Heart right ventricle (tissue), 16 donors: ENCODE measurements around the gene CRADD. TPM values are rescaled to one million over a fixed set of nuclear protein-coding genes. Genes with fewer than 3 reads are reported as not detected.

Experiments
- ATAC-seq, 8 donors: fragments of 200-7000 bp; cut with Tn5 transposase; one replicate each; pipeline ENCODE4 v1.9.1; 2020; ENCODE audit warnings: mild to moderate bottlenecking in 8 of 8, moderate library complexity in 8 of 8, moderate number of reproducible peaks in 1 of 8
- DNase-seq, 2 donors: peaks; one replicate each; pipeline ENCODE4 v3.0.0-alpha.2; 2020
- H3K27ac ChIP-seq, 10 donors: fragments of 200-600 bp; sonication (generic) in 2 of 10; one replicate each; pipeline versions ENCODE4 v1.5.0 to v1.8.0; 2020 to 2022; ENCODE audit warnings: mild to moderate bottlenecking in 3 of 10
- H3K27me3 ChIP-seq, 7 donors: fragments of 200-600 bp; one replicate each; pipeline ENCODE4 v1.8.0; 2021 to 2022; ENCODE audit warnings: mild to moderate bottlenecking in 2 of 7
- H3K36me3 ChIP-seq, 9 donors: fragments of 200-600 bp; sonication (generic) in 1 of 9; one replicate each; pipeline versions ENCODE4 v1.5.0 to v1.8.0; 2020 to 2022; ENCODE audit warnings: mild to moderate bottlenecking in 2 of 9
- H3K4me1 ChIP-seq, 9 donors: fragments of 200-600 bp; sonication (generic) in 1 of 9; one replicate each; pipeline versions ENCODE4 v1.5.0 to v1.8.0; 2020 to 2022; ENCODE audit warnings: mild to moderate bottlenecking in 4 of 9
- H3K4me3 ChIP-seq, 10 donors: fragments of 200-600 bp; sonication (generic) in 2 of 10; one replicate each; pipeline versions ENCODE4 v1.5.0 to v1.8.0; 2020 to 2022; ENCODE audit warnings: mild to moderate bottlenecking in 7 of 10, moderate library complexity in 2 of 10
- H3K9me3 ChIP-seq, 11 donors: fragments of 200-600 bp in 10 of 11; sonication (generic) in 2 of 11; one replicate each; pipeline versions ENCODE4 v1.5.0 to v1.8.0; 2013 to 2022; ENCODE audit warnings: mild to moderate bottlenecking in 2 of 11, control low read depth in 1 of 11, moderate library complexity in 1 of 11
- CTCF ChIP-seq, 9 donors: fragments of 200-600 bp; sonication (generic) in 2 of 9; IDR thresholded peaks; one replicate each; pipeline versions ENCODE4 v1.5.0 to v1.8.0; 2021 to 2022; ENCODE audit warnings: antibody characterized with exemption in 9 of 9, mild to moderate bottlenecking in 5 of 9, moderate library complexity in 1 of 9
- WGBS, 2 donors: extraction: QIAGEN DNeasy Blood & Tissue Kit; methylation state at CpG; one replicate each; pipeline ENCODE4 v1.1.7; 2013; ENCODE audit warnings: inconsistent platforms in 1 of 2; 5-methylcytosine and 5-hydroxymethylcytosine counted together
- intact Hi-C, 10 donors: fragments of 100-400 bp; cut with DNase I; formaldehyde crosslinking; loops; one replicate each; pipeline versions ENCODE4 v1.11.1 to v1.14.2; 2022
- polyA plus RNA-seq, 2 donors: library from polyadenylated mRNA; stranded (reverse); fragments of 200-250 nt; gene quantifications; one replicate each; pipeline ENCODE4 v1.2.3, GENCODE V29; 2013
- total RNA-seq, 10 donors: library from RNA; stranded (reverse); fragmentation: NEBNext Ultra II Directional in 3 of 10; extraction: Animal tissue kit (Norgen Biotek cat#: 25700) in 3 of 10; gene quantifications; one replicate each; pipeline versions ENCODE4 v1.2.1 to v1.2.4, GENCODE V29; 2021 to 2023
- donor health status: Arrhythmogenic right ventricular cardiomyopathy.
- donor health status: ischemic (EF 13 %, LVEDD 7.1; RV severe dilation, severe dysfunction).
- donor health status: healthy with polysubstance abuse.
- donor health status: DM: no; HTN: yes; CAD: no.
- donor health status: DM: no; HTN: no; CAD: no.
- donor health status: ischemic (EF 25% LVEDD 6.9; RV normal size, moderate dysfunction).
- donor health status: ischemic (EF 25% LVEDD 5.7; RV mildly dilated, moderate dysfunction).
- donor health status: healthy.
- donor health status: DM: yes; HTN: yes; CAD: no.
- donor health status: Ischemic cardiomyopathy.
- donor health status: ischemic (EF 35%, LVEDD 5.7; RV mildly dilated, moderate dysfunction).
- donor health status: nonischemic (EF 11% LVEDD 7.7; RV severe dilation, severe dysfunction).
- donor health status: DM: yes; HTN: yes; CAD: no.
- donor health status: PGD.
- donor health status: ischemic (EF 29% LVEDD 5.4; RV normal size, mild dysfunction).
- donor health status: nonischemic (EF 23%, LVEDD 6.1; RV moderate dilation, normal function).

CRADD gene
- total and polyA plus RNA-seq, 12 donors: 5.0 to 80.1 (median 51.4) TPM

DNA sequence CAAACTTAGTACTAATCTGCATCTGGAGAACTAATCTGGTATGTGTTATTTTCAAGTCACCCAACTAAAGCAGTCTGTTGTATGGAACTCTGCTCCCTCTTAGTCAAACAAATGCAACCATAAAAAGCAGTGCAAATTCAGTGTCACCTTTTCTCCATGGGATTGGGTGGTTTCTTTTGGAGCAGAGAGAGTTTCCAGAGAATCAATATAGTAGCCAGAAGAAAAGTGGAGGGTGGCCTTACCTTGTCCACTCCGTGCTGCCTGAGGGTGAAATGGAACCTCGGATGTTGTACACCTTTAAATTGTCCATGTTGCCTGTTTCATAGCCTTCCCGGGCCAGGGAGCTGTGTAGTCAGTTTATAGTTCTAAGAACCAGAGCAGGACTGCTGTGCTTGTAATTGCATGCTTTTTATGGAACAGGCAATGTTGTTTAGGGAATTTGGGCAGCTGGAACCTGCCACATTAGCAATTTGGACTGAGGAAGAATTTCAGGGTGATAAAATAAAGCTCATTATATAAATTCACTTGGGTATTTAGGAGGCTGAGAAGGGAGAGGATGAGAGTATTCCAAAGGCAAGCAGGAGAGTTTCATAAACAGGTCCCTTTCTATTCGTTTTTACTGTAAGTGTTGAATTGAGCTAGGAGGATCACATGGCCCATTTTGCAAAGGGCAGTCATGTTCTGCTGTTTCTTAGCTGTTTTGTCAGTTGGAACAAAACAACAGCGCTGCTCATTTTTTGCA lies 60.5 kb downstream of the CRADD start:
- 44 to 49% methylated on average over 5 of the region's 5 CpGs for WGBS, 2 donors
- Histone ChIP-seq H3K36me3 (no peaks in the 10 kb centered on the region), H3K4me3 (peak overlapping the region in 5 of 10 donors; percentile 1 to 35 (median 17)), H3K9me3 (no peaks in the 10 kb centered on the region), H3K27ac (peak overlapping the region; percentile 45 to 95 (median 90)), H3K27me3 (no peaks in the 10 kb centered on the region), H3K4me1 (peaks cover 0 to 54% (median 42%) of the 10 kb centered on the region in 9 donors)
- DNase-seq (no peak), ATAC-seq (peak in 2 of 8 donors; percentile 13 to 18)
- intact Hi-C loops: loop anchor here in 4 of 10 donors (2.0 to 5.0 kb wide), 3 partner anchors 60 to 147 kb away; partner anchors contain the start of gene CRADD (in 2 of the 4)
- no peak for TF ChIP-seq CTCF (IDR thresholded peaks at IDR 0.05)

- peak overlapping the region in 8 of 10 donors; percentile 0 to 35 (median 20) for H3K4me3 ChIP-seq
- 68 to 72% methylated on average over 6 of the region's 6 CpGs for WGBS, 2 donors
- H3K4me1 ChIP-seq: peaks cover 0 to 61% (median 48%) of the 10 kb centered on the region in 9 donors
These were observed 61.3 kb downstream of the CRADD start for GRCh38 chr12:93738199-93739058.

DNA sequence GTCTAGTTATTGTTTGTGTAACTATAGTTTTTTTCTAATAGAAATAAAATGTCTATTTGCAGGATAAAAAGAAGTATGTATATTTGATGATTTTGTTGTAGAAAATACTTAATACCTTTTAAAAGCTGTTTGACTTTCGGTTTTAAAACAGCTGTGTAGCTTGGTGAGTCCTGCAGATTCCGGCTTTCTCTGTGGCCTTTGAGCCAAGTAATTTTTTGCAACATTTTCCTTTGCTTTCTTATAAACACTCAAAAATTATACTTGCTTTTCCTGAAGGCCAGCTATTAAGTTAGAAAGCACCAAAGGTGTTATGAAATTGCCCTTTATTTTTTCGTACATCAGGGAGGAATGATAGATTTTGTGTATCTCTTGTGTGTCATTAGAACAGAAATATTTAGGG lies 63.6 kb downstream of the CRADD start:
- Histone ChIP-seq H3K9me3 (no peaks in the 10 kb centered on the region), H3K4me1 (peaks cover 0 to 80% (median 64%) of the 10 kb centered on the region in 9 donors)
- no peak for ATAC-seq

More at GRCh38 chr12:93738199-93739058, 61.3 kb downstream of the CRADD start:
- intact Hi-C loops: loop anchor here in 5 of 10 donors (1.0 to 5.0 kb wide), 4 partner anchors 61 to 167 kb away; partner anchors contain the start of gene CRADD (in 2 of the 5)
- no peak for TF ChIP-seq CTCF (IDR thresholded peaks at IDR 0.05)
- Histone ChIP-seq H3K9me3 (no peaks in the 10 kb centered on the region), H3K36me3 (no peaks in the 10 kb centered on the region), H3K27ac (peak overlapping the region; percentile 45 to 95 (median 91)), H3K27me3 (no peaks in the 10 kb centered on the region)
- ATAC-seq (peak in 5 of 8 donors; percentile 7 to 42 (median 19)), DNase-seq (peak in 1 of 2 donors; percentile 39)

More for the DNA sequence above, 63.6 kb downstream of the CRADD start:
- no peak for TF ChIP-seq CTCF (IDR thresholded peaks at IDR 0.05)
- 32 to 45% methylated on average over 3 of the region's 3 CpGs for WGBS, 2 donors
- Histone ChIP-seq H3K36me3 (no peaks in the 10 kb centered on the region), H3K27ac (peak overlapping the region; percentile 86 to 95 (median 91)), H3K27me3 (no peaks in the 10 kb centered on the region), H3K4me3 (peak overlapping the region in 9 of 10 donors; percentile 45 to 68 (median 65))
- intact Hi-C loops: loop anchor here in 9 of 10 donors (1.0 to 10.0 kb wide), 10 partner anchors 63 to 362 kb away; partner anchors contain the start of genes CRADD (in 5 of the 9) and SOCS2 (in 3 of the 9)
- DNase-seq: no peak
